Small intestine (tissue), 7 donors: ENCODE data around the gene F10. TPM values are rescaled to one million over a fixed set of nuclear protein-coding genes. Genes with fewer than 3 reads are reported as not detected.

Source experiments
- DNase-seq, 2 donors: peaks; one replicate each; pipeline versions ENCODE4 v3.0.0 to v3.0.0-alpha.2; 2013
- FAIRE-seq: peaks from 2 replicates; lab custom pipeline; 2012; peaks lifted over from hg19 to GRCh38; lab: Jason Lieb, UNC
- H3K27ac ChIP-seq, 3 donors: one replicate each; pipeline ENCODE4 v1.5.1; 2013; ENCODE audit warnings: low read length in 2 of 3, mild to moderate bottlenecking in 2 of 3, control low read depth in 1 of 3, inconsistent platforms in 1 of 3, low read depth in 1 of 3, moderate library complexity in 1 of 3
- H3K27me3 ChIP-seq, 3 donors: one replicate each; pipeline ENCODE4 v1.6.1; 2013; ENCODE audit warnings: low read length in 3 of 3, inconsistent platforms in 1 of 3; ENCODE audit not compliant: control insufficient read depth in 3 of 3, insufficient read depth in 3 of 3
- H3K36me3 ChIP-seq, 3 donors: one replicate each; pipeline ENCODE4 v1.6.1; 2013; ENCODE audit warnings: low read length in 3 of 3, inconsistent platforms in 1 of 3, low read depth in 1 of 3, mild to moderate bottlenecking in 1 of 3, moderate library complexity in 1 of 3; ENCODE audit not compliant: control insufficient read depth in 3 of 3, insufficient read depth in 2 of 3
- H3K4me1 ChIP-seq, 3 donors: one replicate each; pipeline ENCODE4 v1.6.1; 2013; ENCODE audit warnings: low read length in 2 of 3, inconsistent platforms in 1 of 3, low read depth in 1 of 3, mild to moderate bottlenecking in 1 of 3, moderate library complexity in 1 of 3; ENCODE audit not compliant: control insufficient read depth in 3 of 3, insufficient read depth in 2 of 3
- H3K4me3 ChIP-seq, 3 donors: one replicate each; pipeline ENCODE4 v1.5.1; 2013; ENCODE audit warnings: low read length in 3 of 3, control low read depth in 1 of 3, inconsistent platforms in 1 of 3, low read depth in 1 of 3, mild to moderate bottlenecking in 1 of 3, moderate library complexity in 1 of 3
- H3K9me3 ChIP-seq, 2 donors: one replicate each; pipeline ENCODE4 v1.6.1; 2013; ENCODE audit warnings: low read depth in 1 of 2, low read length in 1 of 2; ENCODE audit not compliant: control insufficient read depth in 2 of 2, insufficient read depth in 1 of 2
- WGBS, 3 donors: extraction: QIAGEN DNeasy Blood & Tissue Kit; methylation state at CpG; one replicate each; pipeline ENCODE4 v1.1.7; 2013; 5-methylcytosine and 5-hydroxymethylcytosine counted together
- polyA plus RNA-seq, 4 donors: library from polyadenylated mRNA; stranded (reverse) in 3 of 4; unstranded in 1 of 4; fragments of 200-250 nt in 3 of 4; fragments of 120-200 nt in 1 of 4; gene quantifications; one replicate each; pipeline versions ENCODE4 v1.2.1 to v1.2.3, GENCODE V29; 2013
- donor health status: healthy with polysubstance abuse.
- donor health status: control.
- donor health status: control.
- donor health status: Bipolar disorder and iron deficiency.
- donor health status: healthy.

The F10 gene
- polyA plus RNA-seq, 4 donors: 7.7 to 148 (median 12.3) TPM

DNA sequence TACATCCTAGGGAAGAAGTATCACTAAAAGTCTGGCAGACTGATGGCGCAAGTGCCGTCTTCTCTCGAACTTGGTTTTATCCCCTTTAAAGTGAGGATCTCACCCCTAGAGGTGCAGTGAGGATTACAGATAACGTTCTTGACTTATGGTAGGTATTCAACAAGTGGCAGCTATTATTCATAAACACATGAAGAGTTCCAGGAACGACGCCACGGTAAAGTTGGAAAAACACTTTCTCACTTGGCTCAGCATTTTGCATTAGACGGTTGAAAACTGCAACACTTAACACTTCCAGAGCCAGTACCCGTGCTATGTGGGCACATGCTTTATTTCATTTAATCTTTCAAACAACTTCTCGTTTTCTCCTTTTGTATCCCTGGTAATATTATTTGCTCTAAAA, 44.6 kb downstream of the F10 start:
- DNase-seq (no peak), FAIRE-seq (no peak)
- Histone ChIP-seq H3K9me3 (peaks cover 0 to 3% of the 10 kb centered on the region in 2 donors), H3K36me3 (peaks cover 0 to 30% (median 0%) of the 10 kb centered on the region in 3 donors), H3K4me1 (peaks cover 0 to 29% (median 0%) of the 10 kb centered on the region in 3 donors), H3K27ac (no peak overlapping the region), H3K27me3 (peaks cover 0 to 12% (median 8%) of the 10 kb centered on the region in 3 donors), H3K4me3 (no peak overlapping the region)
- WGBS, 3 donors: 90 to 97% (median 92%) methylated on average over 10 of the region's 10 CpGs

GRCh38 chr13:113167575-113167974, 45.0 kb downstream of the F10 start:
- H3K4me1 ChIP-seq: peaks cover 0 to 32% (median 0%) of the 10 kb centered on the region in 3 donors
- H3K27ac ChIP-seq: no peak overlapping the region
- H3K9me3 ChIP-seq: peaks cover 0 to 3% of the 10 kb centered on the region in 2 donors
- no peak overlapping the region for H3K4me3 ChIP-seq
- 98 to 100% (median 99%) methylated on average over 3 of the region's 3 CpGs for WGBS, 3 donors
- FAIRE-seq (no peak), DNase-seq (no peak)
- peaks cover 0 to 35% (median 0%) of the 10 kb centered on the region in 3 donors for H3K36me3 ChIP-seq
- H3K27me3 ChIP-seq: peaks cover 0 to 12% (median 8%) of the 10 kb centered on the region in 3 donors

DNA sequence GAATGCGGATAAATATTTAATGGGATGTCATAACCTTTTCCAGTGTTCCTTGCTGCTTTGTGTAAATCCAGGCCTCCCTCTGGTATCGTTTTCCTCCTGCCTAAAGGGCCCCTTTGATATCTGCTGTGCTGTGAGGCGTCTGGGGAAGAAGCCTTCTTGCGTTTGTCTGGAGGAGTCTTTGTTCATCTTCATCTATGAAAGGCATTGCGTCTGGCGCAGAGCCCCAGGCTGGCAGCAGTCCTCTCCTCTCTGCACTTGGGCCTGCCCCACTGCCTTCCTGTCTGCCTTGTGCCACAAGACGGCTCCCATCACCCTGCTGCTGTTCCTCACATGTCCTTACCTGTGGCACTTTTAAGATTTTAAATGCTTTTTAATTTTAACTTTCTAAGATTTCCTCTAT, 45.6 kb downstream of the F10 start:
- Histone ChIP-seq H3K4me3 (no peak overlapping the region), H3K36me3 (peaks cover 0 to 40% (median 0%) of the 10 kb centered on the region in 3 donors), H3K27me3 (peaks cover 0 to 5% (median 4%) of the 10 kb centered on the region in 3 donors), H3K4me1 (peaks cover 0 to 28% (median 0%) of the 10 kb centered on the region in 3 donors), H3K9me3 (peaks cover 0 to 3% of the 10 kb centered on the region in 2 donors), H3K27ac (no peak overlapping the region)
- DNase-seq: no peak
- 89 to 97% (median 90%) methylated on average over 7 of the region's 7 CpGs for WGBS, 3 donors
- FAIRE-seq: no peak

DNA sequence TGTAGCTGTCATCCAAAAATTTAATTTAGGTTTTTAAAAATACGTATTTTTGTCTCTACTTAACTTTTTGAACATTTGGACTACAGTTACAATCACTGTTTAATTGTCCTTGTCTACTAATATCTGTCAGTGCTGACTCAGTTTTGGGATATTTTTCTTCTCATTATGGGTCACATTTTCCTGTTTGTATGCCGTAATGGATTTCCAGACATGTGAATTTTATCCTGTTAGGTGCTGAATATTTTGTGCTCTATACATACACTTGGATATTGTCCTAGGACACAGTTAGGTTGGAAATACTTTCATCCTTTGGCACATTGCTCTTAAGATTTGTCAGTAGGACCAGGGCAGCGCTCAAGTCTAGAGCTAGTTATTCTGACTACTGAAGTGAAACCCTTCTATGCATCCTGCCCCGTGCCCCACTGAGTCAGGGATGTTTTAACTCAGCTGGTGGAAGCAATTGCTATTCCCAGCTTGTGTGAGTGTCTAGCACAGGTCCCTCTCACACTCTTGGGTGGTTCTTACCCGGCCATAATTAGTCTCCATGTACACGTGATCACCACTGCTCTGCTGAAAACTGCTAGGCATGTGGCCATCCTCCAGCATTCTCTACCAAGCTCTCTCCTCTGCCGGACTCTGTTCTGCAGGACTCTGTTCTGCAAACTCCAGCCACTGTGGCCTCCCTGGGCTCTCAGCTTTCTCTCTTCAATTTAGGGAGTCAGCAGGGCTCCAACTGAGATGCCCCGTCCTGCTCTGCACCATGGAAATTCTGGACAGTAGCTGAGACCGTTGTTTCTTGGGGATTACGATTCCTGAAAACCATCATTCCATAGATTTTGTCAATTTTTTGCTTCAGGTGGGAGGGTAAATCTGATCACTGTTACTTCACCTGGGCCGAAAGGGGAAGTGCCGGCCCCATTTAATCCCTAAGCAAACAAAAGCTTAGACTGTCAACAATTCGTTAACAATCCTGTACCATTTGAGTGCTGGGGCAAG, 47.0 kb downstream of the F10 start:
- Histone ChIP-seq H3K9me3 (peaks cover 0 to 3% of the 10 kb centered on the region in 2 donors), H3K4me3 (no peak overlapping the region), H3K27me3 (no peaks in the 10 kb centered on the region), H3K27ac (no peak overlapping the region), H3K4me1 (peaks cover 0 to 27% (median 0%) of the 10 kb centered on the region in 3 donors), H3K36me3 (peaks cover 0 to 43% (median 0%) of the 10 kb centered on the region in 3 donors)
- DNase-seq: peak in 1 of 2 donors; percentile 62
- 53 to 80% (median 73%) methylated on average over 13 of the region's 13 CpGs for WGBS, 3 donors
- no peak for FAIRE-seq

DNA sequence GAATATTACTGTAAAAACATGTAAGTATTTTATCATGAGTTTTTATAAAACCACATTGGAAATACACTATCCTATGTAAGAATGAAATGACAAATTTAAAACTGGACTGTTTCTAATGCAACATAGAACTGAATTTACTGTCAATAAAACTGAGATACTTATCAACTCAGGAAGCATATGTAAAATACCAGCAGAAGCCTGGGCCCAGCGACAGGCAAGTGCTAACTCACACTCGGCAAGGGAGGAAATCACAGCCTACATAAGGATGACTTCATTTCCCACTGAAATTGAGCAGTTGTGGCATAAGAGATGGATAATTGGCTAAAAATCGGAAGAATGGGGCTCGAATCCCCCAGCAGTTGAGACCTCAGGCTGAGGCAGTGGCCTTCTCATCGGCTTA, 47.9 kb downstream of the F10 start:
- peaks cover 0 to 3% of the 10 kb centered on the region in 2 donors for H3K9me3 ChIP-seq
- H3K4me1 ChIP-seq: peaks cover 0 to 27% (median 0%) of the 10 kb centered on the region in 3 donors
- 44 to 66% (median 57%) methylated on average over 5 of the region's 5 CpGs for WGBS, 3 donors
- H3K36me3 ChIP-seq: peaks cover 0 to 49% (median 1%) of the 10 kb centered on the region in 3 donors
- H3K27me3 ChIP-seq: no peaks in the 10 kb centered on the region
- no peak overlapping the region for H3K27ac ChIP-seq
- DNase-seq (peak in 1 of 2 donors; percentile 26), FAIRE-seq (no peak)
- H3K4me3 ChIP-seq: no peak overlapping the region

- H3K36me3 ChIP-seq: peaks cover 0 to 59% (median 8%) of the 10 kb centered on the region in 3 donors
- no peak for FAIRE-seq
- peaks cover 0 to 27% (median 0%) of the 10 kb centered on the region in 3 donors for H3K4me1 ChIP-seq
- H3K9me3 ChIP-seq: peaks cover 0 to 3% of the 10 kb centered on the region in 2 donors
- 89 to 92% (median 91%) methylated on average over 34 of the region's 34 CpGs for WGBS, 3 donors
- no peaks in the 10 kb centered on the region for H3K27me3 ChIP-seq
- no peak overlapping the region for H3K27ac ChIP-seq
- H3K4me3 ChIP-seq: no peak overlapping the region
- DNase-seq: no peak
These were observed 48.9 kb downstream of the F10 start for GRCh38 chr13:113171250-113172125.

GRCh38 chr13:113172419-113172926, 49.9 kb downstream of the F10 start:
- DNase-seq (no peak), FAIRE-seq (no peak)
- 92 to 96% (median 94%) methylated on average over 13 of the region's 13 CpGs for WGBS, 3 donors
- Histone ChIP-seq H3K4me3 (no peak overlapping the region), H3K36me3 (peaks cover 0 to 66% (median 8%) of the 10 kb centered on the region in 3 donors), H3K27ac (no peak overlapping the region), H3K4me1 (peaks cover 0 to 24% (median 0%) of the 10 kb centered on the region in 3 donors), H3K27me3 (no peaks in the 10 kb centered on the region), H3K9me3 (peaks cover 0 to 3% of the 10 kb centered on the region in 2 donors)
